ENCODE results near the gene LITAFD.

- TF ChIP-seq EZH2 (IDR thresholded peaks at IDR 0.05; ENCODE audit: low read depth, unreplicated experiment) (no peak), CTCF (conservative IDR thresholded peaks at IDR 0.05; ENCODE audit: low read depth in 2 of 2) (no peak)
These were observed 11.3 kb downstream of the LITAFD start for GRCh38 chr16:8893426-8893825.

Data from GM23338 (cell line).